Measurements from ENCODE around the gene PAAF1.

Gene PAAF1

GRCh38 chr11:73944085-73944484 lies 67.3 kb downstream of the PAAF1 start:
- no peak for DNase-seq (ENCODE audit: low read depth in 2 of 2, low spot score in 1 of 2)

DNA sequence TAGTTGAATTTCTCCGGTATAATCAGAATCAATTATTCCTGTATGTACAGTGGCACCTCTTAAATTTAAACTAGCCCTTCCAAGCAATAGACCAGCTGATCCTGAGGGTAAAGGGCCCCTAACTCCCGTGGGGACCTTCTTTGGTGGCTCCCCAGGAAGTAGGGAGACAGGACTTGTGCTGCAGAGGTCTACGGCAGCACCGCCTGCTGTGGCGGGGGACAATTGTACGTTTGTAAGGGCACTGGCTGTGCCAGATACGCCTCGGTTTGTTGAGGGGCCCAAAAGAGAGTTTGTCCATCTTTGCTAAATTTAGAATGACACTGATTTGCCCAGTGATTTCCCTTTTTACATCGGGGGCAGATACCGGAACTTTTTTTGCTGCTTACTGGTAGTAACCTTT lies 68.1 kb downstream of the PAAF1 start:
- no peak for DNase-seq (ENCODE audit: low read depth in 2 of 2, low spot score in 1 of 2)

DNA sequence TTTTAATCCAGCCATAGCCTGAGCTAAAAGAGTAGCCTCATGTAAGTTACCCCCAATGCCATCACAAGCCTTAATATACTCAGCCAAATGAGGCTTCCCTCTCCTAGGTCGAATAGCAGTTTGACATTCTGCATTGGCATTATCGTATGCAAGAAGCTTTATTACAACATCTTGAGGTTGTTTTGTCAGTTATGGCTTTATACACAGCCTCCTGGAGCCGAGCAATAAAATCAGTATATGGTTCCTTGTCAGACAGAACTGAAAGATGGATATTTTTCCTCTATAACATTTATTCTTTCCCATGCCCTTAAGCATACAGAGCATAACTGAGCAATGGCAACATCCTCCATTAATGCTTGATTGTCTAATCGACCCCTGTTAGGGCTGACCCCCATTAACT lies 68.6 kb downstream of the PAAF1 start:
- DNase-seq (ENCODE audit: low read depth in 2 of 2, low spot score in 1 of 2) = no peak

- DNase-seq (ENCODE audit: low read depth in 2 of 2, low spot score in 1 of 2) = no peak
These were observed 70.1 kb downstream of the PAAF1 start for GRCh38 chr11:73946798-73947458.

DNA sequence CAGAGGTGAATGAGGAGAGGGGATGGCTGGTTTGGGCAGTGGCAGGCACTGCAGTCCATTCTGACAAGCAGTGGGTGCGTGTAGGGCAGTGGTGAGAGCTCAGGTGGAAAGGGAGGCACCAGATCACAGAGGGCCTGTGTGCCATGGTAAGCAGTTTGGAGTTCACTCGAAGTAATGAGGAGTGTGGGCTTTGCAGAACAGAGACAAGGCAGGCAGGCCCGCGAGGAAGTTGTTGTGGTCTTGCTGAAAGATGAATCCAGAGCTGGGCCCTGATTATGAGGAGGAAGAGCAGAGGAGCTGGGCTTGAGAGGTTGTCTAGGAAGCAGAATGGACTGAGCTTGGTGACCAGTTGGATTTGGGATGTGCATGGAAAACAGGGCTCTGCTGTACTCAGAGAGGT lies 72.4 kb downstream of the PAAF1 start:
- no peak for DNase-seq (ENCODE audit: low read depth in 2 of 2, low spot score in 1 of 2)

GRCh38 chr11:73949912-73950311 lies 73.1 kb downstream of the PAAF1 start:
- DNase-seq (ENCODE audit: low read depth in 2 of 2, low spot score in 1 of 2) = no peak

DNA sequence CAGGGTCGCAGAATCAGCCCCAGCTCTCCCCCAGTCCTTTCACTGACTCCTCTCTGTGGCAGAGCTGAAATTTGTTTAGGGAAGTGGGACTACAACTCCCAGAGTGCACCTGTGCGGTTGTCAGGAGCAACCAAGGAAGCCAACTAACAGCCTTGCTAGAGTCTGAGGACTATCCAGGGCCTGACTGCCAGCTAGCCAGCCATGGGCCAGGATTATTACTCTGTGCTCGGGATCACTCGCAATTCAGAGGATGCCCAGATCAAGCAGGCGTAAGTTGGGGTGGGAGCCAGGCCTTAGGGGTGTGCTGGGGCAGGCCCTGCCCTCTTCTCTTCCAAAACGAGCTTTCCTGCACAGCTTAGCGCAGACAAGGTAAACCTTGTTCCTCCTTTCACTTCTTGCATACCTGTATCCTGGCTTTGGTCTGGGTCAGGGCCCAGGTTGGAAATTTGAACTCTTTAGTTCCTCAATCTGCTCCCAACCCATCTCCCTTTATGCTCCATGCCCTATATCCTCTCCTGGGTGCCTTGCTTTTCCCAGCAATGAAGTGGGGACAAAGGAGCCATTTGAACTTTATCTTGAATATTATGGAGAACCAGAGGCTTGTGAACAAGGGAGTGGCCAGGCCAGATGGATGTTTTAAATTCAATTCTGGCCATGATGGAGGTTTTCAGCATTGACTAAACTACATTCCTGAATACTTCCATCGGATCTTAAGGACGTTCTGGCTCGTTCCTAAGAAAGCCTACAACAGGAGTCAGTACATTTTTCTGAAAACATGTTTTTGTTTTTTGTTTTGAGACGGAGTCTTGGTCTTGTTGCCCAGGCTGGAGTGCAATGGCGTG lies 74.3 kb downstream of the PAAF1 start, which contains the start of gene DNAJB13:
DNAJB13 (plus strand) TSS at position 158 of the 842 bp plus-strand sequence; CDS start at position 202, 44 bp downstream.
- no peak for DNase-seq (ENCODE audit: low read depth in 2 of 2, low spot score in 1 of 2)

DNA sequence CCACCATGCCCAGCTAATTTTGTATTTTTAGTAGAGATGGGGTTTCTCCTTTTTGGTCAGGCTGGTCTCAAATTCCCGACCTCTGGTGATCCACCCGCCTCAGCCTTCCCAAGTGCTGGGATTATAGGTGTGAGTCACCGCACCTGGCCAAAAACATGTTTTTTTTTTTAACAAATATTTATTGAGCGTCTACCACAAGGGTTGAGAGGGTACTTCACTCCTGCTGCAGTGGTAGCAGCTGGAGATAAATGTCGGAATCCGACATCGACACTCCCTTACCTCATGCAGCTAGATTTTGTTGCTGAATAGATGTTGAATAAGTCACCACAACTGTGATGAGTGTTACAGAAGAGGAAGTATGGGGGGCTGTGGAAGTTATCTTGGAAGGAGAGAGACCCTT lies 75.0 kb downstream of the PAAF1 start:
- no peak for DNase-seq (ENCODE audit: low read depth in 2 of 2, low spot score in 1 of 2)

DNA sequence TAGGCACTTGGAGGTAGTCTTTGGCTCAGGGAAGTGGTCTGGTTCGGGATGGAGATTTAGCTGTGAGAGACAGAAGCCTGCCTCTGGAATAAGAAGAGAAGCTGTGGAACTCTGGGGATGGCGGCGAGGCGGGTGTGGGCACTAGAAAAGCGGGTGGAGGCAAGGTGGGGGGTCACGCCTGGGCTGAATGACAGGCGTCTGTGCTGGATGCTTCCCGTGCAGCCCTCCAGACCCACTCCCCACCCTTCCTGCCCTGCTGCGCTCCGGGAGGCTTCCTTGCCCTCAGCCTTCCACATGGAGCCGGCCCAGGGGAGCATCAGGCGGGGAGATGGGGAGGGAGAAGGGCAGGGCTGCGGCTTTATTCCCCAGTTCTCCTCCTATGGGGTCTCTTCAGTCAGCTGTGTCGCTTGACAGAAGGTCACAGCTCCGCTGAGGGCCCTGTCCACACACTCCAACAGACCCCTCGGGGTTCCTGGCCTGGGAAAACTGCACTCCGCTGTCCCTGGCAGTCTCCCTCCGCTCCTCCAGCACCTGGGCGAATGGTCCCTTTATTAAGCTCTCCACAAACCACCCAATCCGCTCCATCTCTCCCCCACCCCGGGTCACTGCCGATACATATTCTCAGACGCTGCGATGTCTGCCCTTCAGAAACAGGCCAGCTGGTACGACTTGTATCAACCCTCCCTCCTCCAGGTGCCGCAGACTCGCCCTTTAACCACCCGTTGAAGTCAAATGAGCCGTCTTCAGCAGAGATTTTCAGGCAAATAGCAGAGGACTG lies 80.3 kb downstream of the PAAF1 start:
- DNase-seq (ENCODE audit: low read depth in 2 of 2, low spot score in 1 of 2) = no peak

- DNase-seq (ENCODE audit: low read depth in 2 of 2, low spot score in 1 of 2) = no peak
These were observed 81.0 kb downstream of the PAAF1 start for GRCh38 chr11:73957654-73958361.

GRCh38 chr11:73958521-73959141 lies 81.8 kb downstream of the PAAF1 start:
- no peak for DNase-seq (ENCODE audit: low read depth in 2 of 2, low spot score in 1 of 2)

GRCh38 chr11:73961321-73961720 lies 84.5 kb downstream of the PAAF1 start:
- no peak for DNase-seq (ENCODE audit: low read depth in 2 of 2, low spot score in 1 of 2)

DNA sequence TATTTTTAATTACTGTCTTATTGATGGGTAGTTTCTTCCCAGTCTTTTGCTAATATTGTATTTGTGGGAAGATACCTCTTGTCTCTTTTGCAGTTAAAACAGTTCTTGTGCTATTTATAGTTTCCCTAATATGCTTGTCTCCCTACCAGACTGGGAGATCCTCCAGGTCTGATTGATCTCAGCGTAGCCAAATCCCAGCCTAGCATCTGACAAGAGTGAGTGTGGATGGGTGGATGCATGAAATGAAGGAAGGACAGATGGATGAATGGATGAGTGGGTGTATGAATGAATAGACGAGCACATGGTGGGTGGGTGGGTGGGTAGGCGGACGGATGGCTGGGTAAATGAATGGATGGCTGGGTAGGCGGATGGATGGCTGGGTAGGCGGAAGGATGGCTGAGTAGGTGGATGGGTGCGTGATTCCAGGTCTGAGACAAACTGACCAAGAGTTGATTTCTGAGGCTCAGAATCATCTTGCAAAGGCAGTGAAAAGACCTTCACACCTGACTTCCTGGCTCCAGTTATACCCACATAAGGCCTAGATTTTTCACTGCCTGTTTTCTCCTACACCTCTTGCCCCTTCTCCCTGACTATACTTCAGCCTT lies 85.4 kb downstream of the PAAF1 start:
- DNase-seq (ENCODE audit: low read depth in 2 of 2, low spot score in 1 of 2) = no peak

DNA sequence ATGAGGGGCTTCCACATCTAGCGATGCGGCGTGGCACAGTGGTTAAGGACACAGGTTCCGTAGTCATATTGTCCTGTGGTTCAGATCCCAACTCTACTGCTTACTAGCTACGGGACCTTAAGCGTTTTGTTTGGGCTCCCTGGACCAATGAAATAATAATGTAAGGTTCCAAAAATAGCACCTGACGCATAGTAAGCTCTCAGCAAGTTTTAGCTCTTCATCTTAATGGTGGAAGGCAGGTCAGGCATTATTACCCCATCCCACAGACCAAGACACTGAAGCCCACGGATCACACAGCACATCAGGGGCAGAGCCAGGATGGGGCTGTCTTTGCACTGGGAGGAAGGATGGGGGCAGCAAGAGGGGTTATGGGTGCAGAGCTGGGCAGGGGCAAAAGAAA lies 87.1 kb downstream of the PAAF1 start:
- no peak for DNase-seq (ENCODE audit: low read depth in 2 of 2, low spot score in 1 of 2)

DNA sequence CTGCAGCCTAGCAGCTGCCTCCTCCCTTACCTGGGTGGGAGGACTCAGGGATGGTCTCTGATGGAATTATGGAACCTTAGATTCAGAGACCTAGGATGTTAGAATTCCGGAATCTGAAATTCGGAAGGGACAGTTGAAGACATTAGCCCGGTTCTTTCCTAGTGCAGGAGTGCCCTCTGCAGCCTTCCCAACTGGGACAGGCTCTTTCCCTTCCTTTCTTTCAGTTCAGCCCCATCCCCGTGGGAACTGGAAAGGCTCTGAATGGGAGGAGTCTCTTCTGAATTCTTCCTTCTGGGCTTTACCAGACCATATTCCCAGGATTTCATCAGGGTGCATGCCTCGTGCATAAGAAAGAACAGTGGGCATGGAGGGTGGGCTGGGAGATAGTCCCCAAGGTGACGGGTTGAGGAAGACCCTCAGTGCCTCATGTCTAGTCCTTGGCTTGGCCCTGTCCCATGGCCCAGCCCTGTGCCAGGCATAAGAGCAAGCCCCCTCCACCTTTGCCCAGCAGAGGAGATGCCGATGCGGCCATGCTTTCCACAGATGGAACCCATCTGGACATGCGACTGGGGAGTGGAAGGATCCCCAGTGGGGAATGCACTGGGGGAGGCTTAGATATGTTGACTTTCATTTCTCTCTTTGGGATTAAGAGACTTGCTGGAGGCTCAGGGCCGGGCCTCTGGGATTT lies 88.4 kb downstream of the PAAF1 start:
- DNase-seq (ENCODE audit: low read depth in 2 of 2, low spot score in 1 of 2) = no peak

GRCh38 chr11:73965764-73966121 lies 88.9 kb downstream of the PAAF1 start:
- no peak for DNase-seq (ENCODE audit: low read depth in 2 of 2, low spot score in 1 of 2)

GRCh38 chr11:73968356-73968966 lies 91.7 kb downstream of the PAAF1 start:
- DNase-seq (ENCODE audit: low read depth in 2 of 2, low spot score in 1 of 2) = no peak

DNA sequence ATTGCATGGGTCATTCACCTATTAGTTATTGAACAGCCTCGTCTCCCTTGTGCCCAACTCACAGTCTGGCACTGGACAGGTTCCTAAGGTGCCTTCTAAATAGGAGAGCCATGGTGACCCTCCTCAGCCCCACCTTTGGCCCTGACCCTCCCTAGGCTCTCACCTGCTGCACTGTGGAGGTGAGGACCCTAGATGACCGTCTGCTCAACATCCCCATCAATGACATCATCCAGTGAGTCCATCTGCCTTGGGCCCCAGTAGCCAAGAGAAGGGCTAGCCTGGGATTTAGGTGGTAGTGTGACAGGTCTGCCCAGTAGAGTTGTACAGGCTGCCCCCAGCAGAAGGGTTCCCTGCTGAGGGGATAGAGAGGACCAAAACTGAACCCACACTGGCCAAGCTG lies 92.3 kb downstream of the PAAF1 start:
- no peak for DNase-seq (ENCODE audit: low read depth in 2 of 2, low spot score in 1 of 2)

Measured in stimulated activated CD8-positive, alpha-beta memory T cell treated with anti-CD3 and anti-CD28 coated beads, Interleukin-4, amount 100 ng/mL, for 4 hours (primary cell).